GM23338 (cell line): ENCODE measurements around the gene PLD1. TPM values are rescaled to one million over a fixed set of nuclear protein-coding genes. Genes with fewer than 3 reads are reported as not detected.
A peak's percentile ranks its signal among the peaks of the same experiment; 100 is the strongest.

Experiments
- ATAC-seq: fragments of 200-7000 bp; cut with Tn5 transposase; 3 replicates; pipeline ENCODE4 v1.9.1; 2020
- DNase-seq: peaks from one replicate; pipeline ENCODE4 v3.0.0-alpha.2; 2015; ENCODE audit warnings: low spot score
- H2AFZ ChIP-seq: fragments of 200-600 bp; sonication (generic); 2 replicates; pipeline ENCODE4 v1.8.0; 2016; ENCODE audit warnings: antibody characterized with exemption, mild to moderate bottlenecking, moderate library complexity
- H3F3A ChIP-seq: fragments of 200-600 bp; sonication (generic); replicated peaks from 2 replicates; pipeline ENCODE4 v1.8.0; 2017; ENCODE audit warnings: antibody characterized with exemption, mixed run types, low read depth
- H3K27ac ChIP-seq: fragments of 200-600 bp; sonication (generic); 2 replicates; pipeline ENCODE4 v1.6.1; 2016; ENCODE audit warnings: low read depth
- H3K27me3 ChIP-seq: fragments of 200-600 bp; sonication (generic); 2 replicates; pipeline ENCODE4 v1.8.0; 2016; ENCODE audit warnings: mild to moderate bottlenecking, mixed run types, moderate library complexity; ENCODE audit not compliant: insufficient read depth
- H3K36me3 ChIP-seq: fragments of 200-600 bp; sonication (generic); 2 replicates; pipeline ENCODE4 v1.8.0; 2016; ENCODE audit warnings: mild to moderate bottlenecking; ENCODE audit not compliant: insufficient read depth
- H3K4me1 ChIP-seq: fragments of 200-600 bp; sonication (generic); 2 replicates; pipeline ENCODE4 v1.8.0; 2016; ENCODE audit warnings: mild to moderate bottlenecking, moderate library complexity; ENCODE audit not compliant: insufficient read depth
- H3K4me2 ChIP-seq: fragments of 200-600 bp; sonication (generic); 2 replicates; pipeline ENCODE4 v1.7.1; 2017; ENCODE audit warnings: mixed run types
- H3K4me3 ChIP-seq: fragments of 200-600 bp; sonication (generic); 2 replicates; pipeline ENCODE4 v1.6.1; 2016; ENCODE audit warnings: mixed run types
- H3K79me2 ChIP-seq: fragments of 200-600 bp; sonication (generic); replicated peaks from 2 replicates; pipeline ENCODE4 v1.8.0; 2017; ENCODE audit warnings: mild to moderate bottlenecking; ENCODE audit not compliant: insufficient read depth
- H3K9me2 ChIP-seq: fragments of 200-600 bp; sonication (generic); 2 replicates; pipeline ENCODE4 v1.8.0; 2017; ENCODE audit not compliant: insufficient read depth
- H4K20me1 ChIP-seq: fragments of 200-600 bp; sonication (generic); replicated peaks from 2 replicates; pipeline ENCODE4 v1.8.0; 2017; ENCODE audit warnings: mild to moderate bottlenecking; ENCODE audit not compliant: insufficient read depth
- H3K27ac Mint-ChIP-seq: 2 replicates; pipeline ENCODE4 v1.8.0; 2020; ENCODE audit warnings: inconsistent platforms, mild to moderate bottlenecking, moderate library complexity, mixed read lengths
- H3K27me3 Mint-ChIP-seq: 3 replicates; pipeline ENCODE4 v1.8.0; 2022; ENCODE audit warnings: low read depth, mild to moderate bottlenecking, moderate library complexity, mixed read lengths, inconsistent platforms; ENCODE audit not compliant: insufficient read depth, poor library complexity
- H3K36me3 Mint-ChIP-seq: 3 replicates; pipeline ENCODE4 v1.8.0; 2021; ENCODE audit warnings: low read depth, mild to moderate bottlenecking, inconsistent platforms, moderate library complexity, mixed read lengths
- H3K4me1 Mint-ChIP-seq: 3 replicates; pipeline ENCODE4 v1.8.0; 2020; ENCODE audit warnings: mild to moderate bottlenecking, inconsistent platforms, mixed read lengths
- H3K4me3 Mint-ChIP-seq: 3 replicates; pipeline ENCODE4 v1.8.0; 2021; ENCODE audit warnings: moderate library complexity, mild to moderate bottlenecking, inconsistent platforms, mixed read lengths
- H3K9me3 Mint-ChIP-seq: 3 replicates; pipeline ENCODE4 v1.8.0; 2020; ENCODE audit warnings: moderate library complexity, mild to moderate bottlenecking, inconsistent platforms, mixed read lengths
- CREB1 ChIP-seq: fragments of 250-450 bp; sonication (Bioruptor Pico); IDR thresholded peaks from 2 replicates; pipeline ENCODE4 v1.5.0; 2020; ENCODE audit warnings: low read depth, mild to moderate bottlenecking, moderate library complexity
- CTCF ChIP-seq, 2 experiments: fragments of 200-600 bp in 1 of 2; sonication (generic) in 1 of 2; conservative IDR thresholded peaks; 2 replicates each; pipeline versions ENCODE4 v1.5.1 to v1.6.1; 2016 to 2017; ENCODE audit warnings: antibody characterized with exemption in 2 of 2, low read depth in 2 of 2, mild to moderate bottlenecking in 2 of 2, moderate library complexity in 1 of 2
- EZH2 ChIP-seq: fragments of 200-600 bp; sonication (generic); IDR thresholded peaks from one replicate; pipeline ENCODE4 v1.8.0; 2017; ENCODE audit warnings: antibody characterized with exemption, mild to moderate bottlenecking, low read depth; ENCODE audit not compliant: unreplicated experiment
- EZH2phosphoT487 ChIP-seq: fragments of 200-600 bp; sonication (generic); IDR thresholded peaks from one replicate; pipeline ENCODE4 v1.8.1; 2018; ENCODE audit warnings: antibody characterized with exemption; ENCODE audit not compliant: unreplicated experiment
- JUNB ChIP-seq: IDR thresholded peaks from one replicate; pipeline ENCODE4 v1.6.1; 2016; ENCODE audit warnings: antibody characterized with exemption; ENCODE audit not compliant: unreplicated experiment
- NANOG ChIP-seq: IDR thresholded peaks from 2 replicates; pipeline ENCODE4 v1.6.1; 2016; ENCODE audit warnings: antibody characterized with exemption, borderline replicate concordance
- POLR2AphosphoS5 ChIP-seq: IDR thresholded peaks from 2 replicates; pipeline ENCODE4 v1.6.1; 2016; ENCODE audit warnings: antibody characterized with exemption, low read depth
- REST ChIP-seq: IDR thresholded peaks from one replicate; pipeline ENCODE4 v1.6.1; 2018; ENCODE audit warnings: antibody characterized with exemption; ENCODE audit not compliant: unreplicated experiment
- STAT1 ChIP-seq: IDR thresholded peaks from one replicate; pipeline ENCODE4 v1.6.1; 2016; ENCODE audit warnings: antibody characterized with exemption; ENCODE audit not compliant: unreplicated experiment
- ZNF114 ChIP-seq: fragments of 250-450 bp; sonication (Bioruptor Pico); IDR thresholded peaks from 2 replicates; pipeline ENCODE4 v1.5.0; 2020; ENCODE audit warnings: mild to moderate bottlenecking, moderate library complexity
- ZNF331 ChIP-seq: fragments of 250-450 bp; sonication (Bioruptor Pico); IDR thresholded peaks from 2 replicates; pipeline ENCODE4 v1.5.0; 2020; ENCODE audit warnings: low read depth, mild to moderate bottlenecking, moderate library complexity
- ZNF462 ChIP-seq: fragments of 250-450 bp; sonication (Bioruptor Pico); IDR thresholded peaks from 2 replicates; pipeline ENCODE4 v1.5.0; 2020; ENCODE audit warnings: mild to moderate bottlenecking, moderate library complexity
- polyA plus RNA-seq: library from polyadenylated mRNA; unstranded; fragments of >200 nt; fragmentation: Nextera tagmentation; extraction: Ambion mirVana; gene quantifications from 2 replicates; pipeline ENCODE4 v1.2.1, GENCODE V29; 2016
- total RNA-seq: library from RNA; depleted of rRNA; stranded (reverse); fragments of >200 nt; shearing (Covaris generic); gene quantifications from 2 replicates; pipeline ENCODE4 v1.2.3, GENCODE V29; 2014

The PLD1 gene
- total and polyA plus RNA-seq, 2 experiments from 2014 or later, result 1.4 to 2.2 TPM

- Mint-ChIP-seq H3K36me3 (no peaks in the 10 kb centered on the region), H3K4me3 (no peak overlapping the region), H3K9me3 (no peaks in the 10 kb centered on the region), H3K27ac (no peak overlapping the region), H3K4me1 (peaks cover 2% of the 10 kb centered on the region), H3K27me3 (peaks cover 3% of the 10 kb centered on the region)
- no peaks in the 10 kb centered on the region for H3K9me2 ChIP-seq
- ATAC-seq, result no peak
- TF ChIP-seq EZH2, result no peak
- H3F3A ChIP-seq, result no peaks in the 10 kb centered on the region
- peaks cover under 1% of the 10 kb centered on the region; the same call in 1 of the 2 replicates for H3K4me1 ChIP-seq
- no peak overlapping the region for H3K4me2 ChIP-seq
- no peak overlapping the region for H2AFZ ChIP-seq
- H3K4me3 ChIP-seq, result no peak overlapping the region
- H4K20me1 ChIP-seq, result no peaks in the 10 kb centered on the region
- DNase-seq, result no peak
- no peaks in the 10 kb centered on the region for H3K79me2 ChIP-seq
- no peak overlapping the region for H3K27ac ChIP-seq
- H3K36me3 ChIP-seq, result no peaks in the 10 kb centered on the region
- no peaks in the 10 kb centered on the region for H3K27me3 ChIP-seq
Measured at GRCh38 chr3:171763392-171763791, 46.9 kb downstream of the PLD1 start.

- Mint-ChIP-seq H3K27ac (no peak overlapping the region), H3K4me3 (no peak overlapping the region), H3K36me3 (no peaks in the 10 kb centered on the region), H3K27me3 (peaks cover 5% of the 10 kb centered on the region), H3K9me3 (no peaks in the 10 kb centered on the region), H3K4me1 (peaks cover 5% of the 10 kb centered on the region)
- Histone ChIP-seq H2AFZ (no peak overlapping the region), H3K27ac (no peak overlapping the region), H3K79me2 (no peaks in the 10 kb centered on the region), H3K4me2 (no peak overlapping the region), H3K4me3 (no peak overlapping the region), H3K4me1 (peaks cover 5% of the 10 kb centered on the region; the same call in 1 of the 2 replicates), H3F3A (no peaks in the 10 kb centered on the region), H3K27me3 (no peaks in the 10 kb centered on the region), H3K9me2 (no peaks in the 10 kb centered on the region), H4K20me1 (no peaks in the 10 kb centered on the region), H3K36me3 (no peaks in the 10 kb centered on the region)
- DNase-seq (no peak), ATAC-seq (peak; percentile 37; the same call in 1 of the 3 replicates)
- TF ChIP-seq CREB1 (no peak), EZH2phosphoT487 (no peak), EZH2 (no peak), STAT1 (no peak), ZNF462 (no peak), REST (no peak), ZNF331 (no peak), ZNF114 (CRISPR knock-in tag) (no peak), NANOG (no peak), JUNB (no peak), POLR2AphosphoS5 (no peak), CTCF (conservative IDR thresholded peaks at IDR 0.05; ENCODE audit: low read depth in 2 of 2) (no peak)
Measured at GRCh38 chr3:171760477-171760876, 49.8 kb downstream of the PLD1 start.
